Measurements from ENCODE around the gene TNFAIP8L2.
"Not testable (repeated sequence)": the region's sequence is repeated elsewhere in the genome, so short reads cannot be mapped to it uniquely, and the experiment has no call there.

Gene TNFAIP8L2

DNA sequence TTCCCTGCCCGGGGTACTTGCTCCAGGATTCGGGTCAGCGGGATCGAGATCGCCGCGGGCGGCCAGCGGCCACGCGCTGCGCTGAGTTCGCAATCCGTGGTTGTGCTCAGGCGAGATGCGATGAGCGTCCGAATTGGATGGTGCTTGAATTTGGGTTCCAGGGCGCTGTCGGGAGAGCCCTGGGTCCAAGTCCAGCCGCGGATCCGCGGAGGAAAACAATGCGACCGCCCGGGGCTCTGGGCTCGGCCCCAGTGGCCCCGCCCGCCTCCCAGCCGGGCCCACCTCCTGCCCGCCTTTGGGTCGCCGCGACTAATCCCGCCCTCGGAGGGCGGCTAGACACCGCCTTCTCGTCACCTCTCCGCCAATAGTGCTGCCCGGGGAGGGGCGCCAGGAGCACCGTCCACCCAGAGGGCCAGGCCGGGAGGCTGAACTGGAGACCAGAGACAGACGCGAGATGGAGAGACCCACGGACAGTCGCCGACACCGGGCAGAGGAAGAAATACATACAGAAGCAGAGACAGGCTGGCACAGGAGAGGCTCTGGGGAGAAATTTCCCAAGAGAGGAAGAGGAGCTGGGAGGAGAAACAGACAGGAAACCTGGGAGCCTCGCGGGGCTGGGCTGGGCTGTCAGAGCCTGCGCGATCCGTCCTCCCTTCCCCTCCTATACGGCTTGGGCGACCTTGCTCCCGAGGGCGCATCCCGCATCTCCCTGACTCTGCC, 9.9 kb upstream of the TNFAIP8L2 start, which contains the start of gene SEMA6C:
Gene SEMA6C (minus strand): TSS at position 220 of the 720 bp plus-strand sequence. CDS start 4,010 bp downstream, outside the sequence.
- DNase-seq: peak; percentile 92

DNA sequence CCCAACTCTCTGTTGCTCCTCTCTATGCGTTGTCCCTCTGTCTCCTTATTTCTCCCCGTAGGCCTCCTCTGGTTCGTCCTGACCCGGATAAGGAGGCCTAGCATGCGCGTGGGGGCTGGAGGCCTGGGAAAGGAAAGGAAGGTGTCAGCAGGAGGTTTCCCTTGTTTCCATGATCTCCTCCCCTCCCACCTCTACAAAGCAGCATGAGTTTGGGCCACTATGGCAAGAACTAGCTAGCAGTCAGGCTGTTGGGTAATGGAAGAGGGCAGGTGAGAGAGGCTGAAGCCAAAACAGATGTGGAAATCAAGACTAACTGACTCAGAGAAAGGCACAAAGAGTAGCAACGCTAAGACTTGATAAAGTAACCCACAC, 9.3 kb upstream of the TNFAIP8L2 start:
- no peak for DNase-seq

GRCh38 chr1:151147665-151148064, 8.8 kb upstream of the TNFAIP8L2 start:
- no peak for DNase-seq

DNA sequence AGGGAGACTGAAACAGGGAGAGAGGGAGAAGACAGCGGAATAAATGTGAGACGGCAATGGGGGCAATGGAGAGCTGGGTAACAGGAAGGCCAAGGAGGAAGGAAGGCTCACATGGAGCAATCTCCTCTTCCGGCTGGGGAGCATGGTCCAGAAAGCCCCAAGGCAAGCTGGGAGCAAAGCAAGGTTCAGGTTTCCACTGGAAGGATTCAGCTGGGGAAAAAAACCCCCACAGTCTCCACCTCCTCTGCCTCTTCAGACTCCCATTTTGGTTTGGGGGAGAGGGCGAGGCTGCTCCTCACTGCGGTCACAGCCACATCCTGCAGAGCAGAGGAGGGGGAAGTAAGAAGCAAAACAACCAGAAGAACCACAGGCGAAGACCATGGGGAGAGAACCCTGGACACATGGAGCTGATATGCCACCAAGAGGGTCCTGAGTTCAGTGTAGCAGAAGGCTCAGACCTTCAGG, 650 bp downstream of the TNFAIP8L2 start:
- DNase-seq: peak; percentile 80

- peak; percentile 27 for DNase-seq
Observed at GRCh38 chr1:151158326-151158725, 1.9 kb downstream of the TNFAIP8L2 start.

DNA sequence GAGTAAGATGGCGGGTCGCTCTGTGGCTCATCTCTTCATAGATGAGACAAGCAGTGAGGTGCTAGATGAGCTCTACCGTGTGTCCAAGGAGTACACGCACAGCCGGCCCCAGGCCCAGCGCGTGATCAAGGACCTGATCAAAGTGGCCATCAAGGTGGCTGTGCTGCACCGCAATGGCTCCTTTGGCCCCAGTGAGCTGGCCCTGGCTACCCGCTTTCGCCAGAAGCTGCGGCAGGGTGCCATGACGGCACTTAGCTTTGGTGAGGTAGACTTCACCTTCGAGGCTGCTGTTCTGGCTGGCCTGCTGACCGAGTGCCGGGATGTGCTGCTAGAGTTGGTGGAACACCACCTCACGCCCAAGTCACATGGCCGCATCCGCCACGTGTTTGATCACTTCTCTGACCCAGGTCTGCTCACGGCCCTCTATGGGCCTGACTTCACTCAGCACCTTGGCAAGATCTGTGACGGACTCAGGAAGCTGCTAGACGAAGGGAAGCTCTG, 2.4 kb downstream of the TNFAIP8L2 start:
- DNase-seq: no peak

- DNase-seq: no peak
Observed at GRCh38 chr1:151159373-151159772, 2.9 kb downstream of the TNFAIP8L2 start.

DNA sequence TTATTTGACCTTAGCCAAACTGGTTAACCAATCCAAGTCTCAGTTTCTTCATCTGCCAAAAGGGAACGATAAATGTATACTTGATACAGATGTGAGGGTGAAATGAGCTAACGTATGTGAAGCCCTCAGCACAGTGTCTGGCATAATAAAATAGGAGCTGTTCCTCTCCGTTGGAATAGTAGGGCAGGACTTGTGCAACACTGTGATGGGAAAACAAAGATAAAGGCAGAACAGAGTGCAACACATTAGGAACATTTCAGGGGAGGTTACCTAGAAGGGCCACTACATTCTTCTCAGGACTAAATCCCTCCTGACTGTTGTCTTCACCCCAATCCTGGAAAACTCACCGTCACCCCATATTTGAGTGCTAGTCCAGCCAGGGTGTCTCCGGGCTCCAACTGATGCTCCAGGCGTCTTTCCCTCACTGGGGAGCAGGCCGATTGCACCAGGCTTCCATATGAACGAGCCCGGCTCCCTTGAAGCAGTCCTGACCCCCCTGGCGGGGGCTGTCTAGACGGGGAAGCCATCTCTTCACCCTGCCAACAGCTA, 8.4 kb downstream of the TNFAIP8L2 start:
- DNase-seq: no peak

DNA sequence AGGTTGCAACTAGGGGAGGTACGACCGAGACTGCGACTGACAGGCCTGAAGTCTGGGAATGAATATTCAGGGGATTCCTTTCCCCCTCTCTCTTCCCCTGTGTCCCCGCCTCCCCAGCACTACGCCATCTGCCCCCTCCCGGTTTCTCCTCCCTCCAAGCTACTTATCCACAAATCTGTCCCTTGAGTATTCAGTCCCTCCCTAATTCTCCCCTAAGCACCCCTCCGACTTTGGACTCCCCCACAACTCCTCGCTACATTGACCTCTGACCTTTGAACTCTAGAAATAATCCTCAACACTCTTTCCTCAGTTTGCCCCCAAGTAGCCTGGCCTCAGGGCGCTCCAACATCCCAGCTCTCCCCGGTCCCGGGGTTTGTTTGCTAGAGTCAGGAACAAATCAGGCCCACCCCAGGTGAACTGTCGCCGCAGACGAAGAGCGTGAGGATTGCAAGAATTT, 8.9 kb downstream of the TNFAIP8L2 start:
- DNase-seq: no peak

- peak; percentile 98 for DNase-seq
Observed at GRCh38 chr1:151165738-151166504, 9.5 kb downstream of the TNFAIP8L2 start, which contains the start of the genes LYSMD1 and SCNM1. TSS of gene LYSMD1 (minus strand) at chr1:151165902. CDS start at chr1:151165258, 644 bp downstream. TSS of gene SCNM1 (plus strand) at chr1:151166144. CDS start at chr1:151166153, 9 bp downstream.

GRCh38 chr1:151166505-151166956, 10.1 kb downstream of the TNFAIP8L2 start:
- DNase-seq: no peak

DNA sequence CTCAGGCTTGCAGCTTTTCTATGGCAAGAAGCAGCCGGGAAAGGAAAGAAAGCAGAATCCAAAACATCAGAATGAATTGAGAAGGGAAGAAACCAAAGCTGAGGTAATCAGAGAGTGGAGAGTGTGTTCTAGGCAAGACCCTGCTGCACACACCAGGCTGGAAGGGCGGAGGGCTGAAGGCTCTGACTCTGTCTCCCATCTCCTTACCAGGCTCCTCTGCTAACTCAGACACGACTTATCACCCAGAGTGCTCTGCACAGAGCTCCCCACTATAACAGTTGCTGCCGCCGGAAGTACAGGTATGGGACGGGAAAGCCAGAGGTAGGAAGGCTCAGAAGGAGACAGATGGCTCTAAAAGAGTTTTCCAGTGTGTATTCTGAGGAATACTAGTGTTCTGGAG, 10.7 kb downstream of the TNFAIP8L2 start:
- DNase-seq: no peak

GRCh38 chr1:151171190-151171589, 14.7 kb downstream of the TNFAIP8L2 start:
- DNase-seq: no peak

DNA sequence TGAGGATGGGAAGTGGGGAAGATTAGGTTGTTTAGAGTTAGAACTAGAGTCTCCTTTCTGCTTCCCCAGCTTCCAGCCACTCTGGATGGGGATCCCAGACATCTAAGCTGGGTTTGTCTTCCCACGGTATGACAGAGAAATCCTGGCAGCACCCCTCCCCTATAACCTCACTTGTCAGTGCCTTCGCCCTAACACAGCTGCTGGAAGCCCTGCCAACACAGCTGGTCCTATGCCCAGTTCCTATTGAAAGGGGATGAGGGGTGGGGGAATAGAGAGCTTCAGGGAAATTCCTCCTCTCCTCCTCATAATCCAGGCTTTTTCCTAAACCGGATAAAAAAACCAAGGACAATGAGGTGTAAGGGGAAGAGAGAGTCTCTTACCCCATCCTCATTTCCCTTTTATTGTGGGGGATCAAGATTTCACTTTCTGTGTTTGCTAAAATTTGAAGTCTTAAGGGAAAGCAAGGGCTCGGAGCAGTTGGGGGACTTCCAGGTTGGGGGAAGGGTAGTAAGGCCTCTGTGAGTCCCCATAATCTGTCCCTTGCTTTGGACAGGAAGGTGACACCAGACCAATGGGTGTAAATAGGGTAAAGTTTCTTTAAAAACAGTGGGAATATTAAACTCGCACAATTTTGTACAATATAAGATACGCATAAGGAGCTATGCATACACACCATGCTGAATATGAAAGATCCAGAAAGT, 18.7 kb downstream of the TNFAIP8L2 start:
- DNase-seq: no peak

GRCh38 chr1:151175863-151176262, 19.4 kb downstream of the TNFAIP8L2 start, which contains the start of gene TMOD4:
TSS of gene TMOD4 (minus strand) at chr1:151175981. CDS start at chr1:151174875, 1,106 bp downstream.
- no peak for DNase-seq

DNA sequence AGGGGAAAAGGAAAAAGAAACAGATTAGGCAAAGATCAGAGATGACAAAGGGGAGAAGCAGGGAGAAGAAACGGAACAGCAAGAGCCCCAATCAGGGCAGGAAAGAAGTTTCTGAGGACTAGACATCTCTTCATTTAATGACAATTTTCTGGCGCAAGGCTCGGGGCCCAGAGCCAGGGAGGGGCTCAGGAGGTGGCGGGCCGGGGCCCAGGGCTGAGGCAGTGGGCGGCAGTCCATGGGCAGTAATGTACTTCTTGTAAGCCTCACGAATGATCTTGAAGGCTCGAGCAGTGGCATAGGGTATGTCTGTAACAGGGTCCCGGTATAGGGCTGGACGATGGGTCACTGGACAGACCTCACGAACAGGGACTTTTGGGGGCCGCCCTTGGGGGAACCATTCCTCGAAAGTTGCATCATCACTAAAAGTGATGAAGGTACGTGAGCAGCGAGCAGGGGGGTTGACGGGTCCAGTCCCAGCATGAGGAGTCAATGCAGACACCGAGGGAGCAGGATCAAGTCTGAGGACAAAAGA, 20.1 kb downstream of the TNFAIP8L2 start:
- DNase-seq: no peak

GRCh38 chr1:151184211-151184610, 27.8 kb downstream of the TNFAIP8L2 start:
- DNase-seq: no peak

- no peak for DNase-seq
Observed at GRCh38 chr1:151187205-151187604, 30.8 kb downstream of the TNFAIP8L2 start.

DNA sequence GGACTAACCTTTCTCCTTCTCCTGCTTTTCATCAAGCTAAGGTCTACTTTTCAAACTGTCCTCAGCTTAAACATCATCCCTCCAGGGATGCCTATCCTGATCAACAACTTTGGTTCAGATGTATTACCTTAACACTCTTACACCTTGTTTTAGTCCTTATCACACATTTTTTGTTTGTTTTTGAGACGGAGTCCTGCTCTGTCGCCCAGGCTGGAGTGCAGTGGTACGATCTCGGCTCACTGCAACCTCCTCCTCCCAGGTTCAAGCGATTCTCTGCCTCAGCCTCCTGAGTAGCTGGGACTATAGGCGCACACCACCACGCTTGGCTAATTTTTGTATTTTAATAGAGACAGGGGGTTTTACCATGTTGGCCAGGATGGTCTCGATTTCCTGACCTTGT, 32.2 kb downstream of the TNFAIP8L2 start:
- not testable (repeated sequence) for DNase-seq

DNA sequence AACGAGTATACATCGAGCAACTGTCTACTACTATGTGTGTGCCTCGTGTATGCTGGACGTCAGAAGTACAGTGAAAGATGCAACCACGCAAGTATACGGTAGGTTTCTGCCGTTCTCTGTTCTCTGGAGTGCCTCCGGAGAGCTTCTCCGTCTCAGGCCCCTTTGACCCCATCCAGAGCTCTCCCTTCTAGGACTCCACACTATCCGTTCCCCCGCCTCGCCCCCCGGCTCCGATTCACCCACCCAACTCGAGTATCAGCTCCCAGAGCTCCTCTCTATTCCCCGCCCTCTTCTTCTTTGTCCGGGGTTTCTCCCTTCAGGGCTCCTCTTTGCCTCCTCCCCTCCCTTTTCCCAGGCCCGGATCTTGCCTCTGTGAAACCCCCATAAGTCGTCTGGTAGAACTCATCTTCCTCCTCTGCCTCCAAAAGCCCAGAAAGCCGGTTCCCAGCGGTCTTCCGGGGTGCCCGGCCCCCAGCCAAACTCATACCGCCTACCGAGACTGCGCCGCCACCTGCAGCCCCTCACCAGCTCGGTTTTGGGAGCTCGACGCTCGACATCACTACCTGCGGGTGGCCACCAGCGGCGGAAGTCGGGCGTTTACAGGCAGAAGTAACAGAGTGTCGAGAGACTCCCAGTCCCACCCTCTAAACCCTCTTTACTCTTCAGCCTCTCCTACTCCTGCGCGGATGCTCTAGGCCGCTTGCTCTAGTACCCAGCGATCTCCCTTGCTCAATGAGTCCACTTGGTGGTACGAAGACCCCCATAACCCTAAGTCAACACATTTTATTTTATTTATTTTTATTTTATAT, 33.4 kb downstream of the TNFAIP8L2 start, which contains the start of gene VPS72:
Gene VPS72 (minus strand): TSS at position 561 of the 809 bp plus-strand sequence. CDS start 76 bp downstream, at position 485.
- peak; percentile 93 for DNase-seq

GRCh38 chr1:151192047-151192446, 35.6 kb downstream of the TNFAIP8L2 start:
- no peak for DNase-seq
